GM12878 (cell line): ENCODE results near the gene FBXL15. TPM values are rescaled to one million over a fixed set of nuclear protein-coding genes. Genes with fewer than 3 reads are reported as not detected.

Source experiments
- ATAC-seq: fragments of 200-7000 bp; cut with Tn5 transposase; 3 replicates; pipeline ENCODE4 v1.9.1; 2020; ENCODE audit warnings: mild to moderate bottlenecking, moderate library complexity
- BruUV-seq: library from RNA; stranded (reverse); fragments of 400-500 nt; replicated peaks from 2 replicates; lab custom pipeline; 2021; lab: Mats Ljungman, UMichigan
- CTCF ChIA-PET: fragments of 300-600 bp; sonication (Branson Sonifier 250); formaldehyde crosslinking; extraction: SDS; loops from one replicate; lab custom pipeline; 2021; ENCODE audit warnings: inconsistent platforms; lab: Yijun Ruan, JAX
- POLR2A ChIA-PET: fragments of 350-600 bp; formaldehyde crosslinking; extraction: SDS; loops from one replicate; lab custom pipeline; 2021; ENCODE audit warnings: inconsistent platforms; lab: Charles Lee
- RAD21 ChIA-PET: fragments of 300-600 bp; sonication (Branson Sonifier 250); formaldehyde crosslinking; loops from one replicate; lab custom pipeline; 2023; ENCODE audit warnings: antibody characterized with exemption; ENCODE audit not compliant: unreplicated experiment; lab: Charles Lee
- SMC1A ChIA-PET: fragments of 300-600 bp; sonication (Branson Sonifier 250); formaldehyde crosslinking; loops from one replicate; lab custom pipeline; 2023; ENCODE audit not compliant: unreplicated experiment, uncharacterized antibody; lab: Charles Lee
- DNase-seq: peaks from one replicate; pipeline ENCODE4 v3.0.0-alpha.2; 2011; ENCODE audit warnings: low read depth, low spot score
- FAIRE-seq: peaks from 3 replicates; lab custom pipeline; 2011; peaks lifted over from hg19 to GRCh38; lab: Jason Lieb, UNC
- H2AFZ ChIP-seq: 2 replicates; pipeline ENCODE4 v1.6.0; 2011; ENCODE audit warnings: low read depth, low read length, control low read depth; ENCODE audit not compliant: control insufficient read depth
- H3K27ac ChIP-seq: 2 replicates; pipeline ENCODE4 v1.5.1; 2011; ENCODE audit warnings: control low read depth; ENCODE audit not compliant: control insufficient read depth, insufficient read depth
- H3K27me3 ChIP-seq, 2 experiments: replicated peaks in 1 of 2; 2 replicates each; pipeline versions ENCODE4 v1.6.0 to v1.6.1; 2011; ENCODE audit warnings: low read length in 1 of 2; ENCODE audit not compliant: control insufficient read depth in 2 of 2, insufficient read depth in 2 of 2
- H3K36me3 ChIP-seq, 2 experiments: 2 replicates each; pipeline ENCODE4 v1.5.1; 2011; ENCODE audit warnings: low read length in 1 of 2; ENCODE audit not compliant: control insufficient read depth in 2 of 2, insufficient read depth in 2 of 2
- H3K4me1 ChIP-seq: 2 replicates; pipeline ENCODE4 v1.6.1; 2011; ENCODE audit warnings: mild to moderate bottlenecking, low read length, moderate library complexity, mixed read lengths; ENCODE audit not compliant: control insufficient read depth, insufficient read depth
- H3K4me2 ChIP-seq: 2 replicates; pipeline ENCODE4 v1.6.0; 2011; ENCODE audit warnings: control low read depth; ENCODE audit not compliant: control insufficient read depth, insufficient read depth
- H3K4me3 ChIP-seq: fragments of 200-600 bp; sonication (generic); 2 replicates; pipeline ENCODE4 v1.5.1; 2016
- H3K79me2 ChIP-seq: 2 replicates; pipeline ENCODE4 v1.6.0; 2011; ENCODE audit warnings: low read length; ENCODE audit not compliant: control insufficient read depth, insufficient read depth
- H3K9ac ChIP-seq: 2 replicates; pipeline ENCODE4 v1.8.0; 2011; ENCODE audit warnings: low read length, control low read depth, mixed read lengths; ENCODE audit not compliant: control insufficient read depth, insufficient read depth
- H3K9me3 ChIP-seq: replicated peaks from 3 replicates; pipeline ENCODE4 v1.5.1; 2011; ENCODE audit warnings: mild to moderate bottlenecking, low read length; ENCODE audit not compliant: control insufficient read depth, insufficient read depth
- H4K20me1 ChIP-seq: 2 replicates; pipeline ENCODE4 v1.6.0; 2011; ENCODE audit not compliant: control insufficient read depth, insufficient read depth
- ASH2L ChIP-seq: fragments of 300-600, 200-600 bp; sonication (generic); IDR thresholded peaks from 2 replicates; pipeline ENCODE4 v1.6.1; 2017; ENCODE audit warnings: low read depth, mild to moderate bottlenecking, borderline replicate concordance
- CHD1 ChIP-seq: IDR thresholded peaks from 2 replicates; pipeline ENCODE4 v1.6.1; 2012; ENCODE audit warnings: low read depth, low read length, improper control_type of control experiment
- CREM ChIP-seq: IDR thresholded peaks from 2 replicates; pipeline ENCODE4 v1.6.1; 2014; ENCODE audit warnings: antibody characterized with exemption, low read depth
- DPF2 ChIP-seq: fragments of 450-650 bp; IDR thresholded peaks from 2 replicates; pipeline ENCODE4 v1.6.1; 2017; ENCODE audit warnings: mild to moderate bottlenecking
- EP300 ChIP-seq, 2 experiments: fragments of 150-350 bp in 1 of 2; IDR thresholded peaks; 2 replicates each; pipeline ENCODE4 v1.6.1; 2011 to 2012; ENCODE audit warnings: low read depth in 2 of 2, low read length in 2 of 2, borderline replicate concordance in 1 of 2, improper control_type of control experiment in 1 of 2, inconsistent platforms in 1 of 2; ENCODE audit not compliant: control insufficient read depth in 1 of 2
- GATAD2B ChIP-seq: fragments of 450-650 bp; conservative IDR thresholded peaks from 2 replicates; pipeline ENCODE4 v1.6.1; 2017; ENCODE audit warnings: low read depth, mild to moderate bottlenecking, moderate library complexity
- KDM1A ChIP-seq: fragments of 200-600 bp; sonication (generic); IDR thresholded peaks from 2 replicates; pipeline ENCODE4 v1.6.1; 2016; ENCODE audit warnings: borderline replicate concordance
- KLF5 ChIP-seq: fragments of 450-650 bp; IDR thresholded peaks from 2 replicates; pipeline ENCODE4 v1.6.1; 2014; ENCODE audit warnings: mild to moderate bottlenecking; ENCODE audit not compliant: partially characterized antibody
- LARP7 ChIP-seq: fragments of 450-650 bp; IDR thresholded peaks from 2 replicates; pipeline ENCODE4 v1.6.1; 2017; ENCODE audit warnings: mild to moderate bottlenecking
- POLR2AphosphoS2 ChIP-seq: IDR thresholded peaks from 2 replicates; pipeline ENCODE4 v1.6.1; 2011; ENCODE audit warnings: low read depth, mild to moderate bottlenecking, low read length, improper control_type of control experiment, moderate library complexity
- POLR2AphosphoS5 ChIP-seq: IDR thresholded peaks from 2 replicates; pipeline ENCODE4 v1.6.1; 2011; ENCODE audit warnings: mild to moderate bottlenecking, low read length, inconsistent platforms
- REST ChIP-seq: IDR thresholded peaks from 2 replicates; pipeline ENCODE4 v1.6.1; 2012; ENCODE audit warnings: mild to moderate bottlenecking, low read depth, low read length
- RUNX3 ChIP-seq: IDR thresholded peaks from 2 replicates; pipeline ENCODE4 v1.6.1; 2012; ENCODE audit warnings: low read length, inconsistent platforms
- SIN3A ChIP-seq: IDR thresholded peaks from 2 replicates; pipeline ENCODE4 v1.6.1; 2012; ENCODE audit warnings: low read depth, low read length, improper control_type of control experiment
- YBX1 ChIP-seq: fragments of 450-650 bp; IDR thresholded peaks from 2 replicates; pipeline ENCODE4 v1.6.1; 2016; ENCODE audit warnings: antibody characterized with exemption
- YY1 ChIP-seq: IDR thresholded peaks from 2 replicates; pipeline ENCODE4 v1.6.1; 2011; ENCODE audit warnings: low read depth, mild to moderate bottlenecking, low read length
- WGBS: methylation state at CpG from one replicate; pipeline ENCODE4 v1.1.6; 2016; ENCODE audit warnings: low lambda C conversion rate; ENCODE audit not compliant: insufficient replicate concordance, insufficient coverage; ENCODE audit errors: missing lambda C conversion rate; 5-methylcytosine and 5-hydroxymethylcytosine counted together
- in situ Hi-C: fragments of 300-500 bp; cut with MboI; formaldehyde crosslinking; loops from 9 replicates; pipeline ENCODE4 v1.14.3; 2018; ENCODE audit warnings: mixed read lengths
- intact Hi-C: fragments of 100-400 bp; cut with micrococcal nuclease; formaldehyde crosslinking; loops from one replicate; pipeline ENCODE4 v1.14.2; 2022; ENCODE audit not compliant: unreplicated experiment
- polyA plus RNA-seq, 11 experiments: library from polyadenylated mRNA; depleted of rRNA in 4 of 11; unstranded in 6 of 11; stranded (reverse) in 5 of 11; fragments of >200 nt; fragmentation: Nextera tagmentation in 4 of 11; fragmentation: Illumina TruSeq in 1 of 11; extraction: Ambion mirVana in 4 of 11; extraction: Trizol in 1 of 11; gene quantifications; 1 replicate in 1 of 11; 2 replicates in 10 of 11; pipeline versions ENCODE4 v1.2.1 to v1.2.3, GENCODE V29; 2011 to 2016; ENCODE audit warnings: inconsistent platforms in 2 of 11, missing spikeins in 2 of 11, low read depth in 1 of 11
- total RNA-seq, 4 experiments: library from RNA; depleted of rRNA in 3 of 4; stranded (reverse); fragments of >200 nt in 3 of 4; fragmentation: Illumina TruSeq in 1 of 4; extraction: Trizol in 1 of 4; gene quantifications; 2 replicates each; pipeline versions ENCODE4 v1.2.1 to v1.2.3, GENCODE V29; 2013 to 2021

FBXL15 gene
- total and polyA plus RNA-seq, 10 of the 15 experiments (the other 5 are each of a cell fraction or from before 2014, with no cell fraction given) = 0.13 to 21.3 (median 7.9) TPM

- no TSS peak for BruUV-seq
- in situ Hi-C loops = no loop called here
- no peak for TF ChIP-seq KDM1A
- TF ChIP-seq DPF2 = no peak
- no peak for TF ChIP-seq GATAD2B
- no peak for TF ChIP-seq YY1
Observed at GRCh38 chr10:102416695-102417094, 3.9 kb upstream of the FBXL15 start.

GRCh38 chr10:102418622-102419268 is 1.9 kb upstream of the FBXL15 start, which contains the start of gene PSD:
PSD (minus strand) TSS chr10:102418785; CDS start chr10:102417038, 1,747 bp downstream.
- in situ Hi-C loops = no loop called here
- POLR2A ChIA-PET = no interaction called here
- peaks cover 7% of the 10 kb centered on the region for H3K79me2 ChIP-seq
- intact Hi-C loops = no loop called here
- TF ChIP-seq ASH2L = no peak
- no peak for TF ChIP-seq CHD1
- no peak for TF ChIP-seq YBX1
- TF ChIP-seq LARP7 = no peak
- no peak for TF ChIP-seq KLF5
- no peak for TF ChIP-seq CREM
- no peak for TF ChIP-seq POLR2AphosphoS2
- no peak for TF ChIP-seq SIN3A
- TF ChIP-seq POLR2AphosphoS5 = no peak
- no peak for TF ChIP-seq RUNX3
- no peak for TF ChIP-seq REST
- no peak for TF ChIP-seq EP300 (IDR thresholded peaks at IDR 0.05; ENCODE audit: borderline replicate concordance in 1 of 2, control insufficient read depth in 1 of 2, low read depth in 2 of 2, low read length in 2 of 2)
- TF ChIP-seq YY1 = no peak
- TF ChIP-seq, all 136 proteins: peak for 0
- H3K9ac ChIP-seq = no peak within 1 kb of the TSS
- no peak within 1 kb of the TSS for H2AFZ ChIP-seq
- H3K9me3 ChIP-seq = no peaks in the 10 kb centered on the region
- peaks cover 2% of the 10 kb centered on the region; the same call in 1 of the 2 replicates for H4K20me1 ChIP-seq
- H3K4me1 ChIP-seq = peaks cover 18% of the 10 kb centered on the region
- ChIA-PET SMC1A (no interaction called here), RAD21 (no interaction called here), CTCF (no interaction called here)
- no peaks in the 10 kb centered on the region; a peak in 1 of 4 replicates for H3K27me3 ChIP-seq
- no peak within 1 kb of the TSS for H3K27ac ChIP-seq
- H3K4me3 ChIP-seq = peak within 1 kb of the TSS; percentile 98
- ATAC-seq (no peak), DNase-seq (no peak), FAIRE-seq (no peak)
- no peaks in the 10 kb centered on the region; a peak in 1 of 4 replicates for H3K36me3 ChIP-seq
- WGBS = 24% methylated on average over 34 of the region's 45 CpGs
- peak within 1 kb of the TSS; percentile 95 for H3K4me2 ChIP-seq
- BruUV-seq = no TSS peak

More at GRCh38 chr10:102416695-102417094, 3.9 kb upstream of the FBXL15 start:
- FAIRE-seq (no peak), ATAC-seq (no peak), DNase-seq (no peak)
- no peak overlapping the region for H3K4me2 ChIP-seq
- ChIA-PET CTCF (no interaction called here), SMC1A (interaction anchor here (1.0 kb wide), 1 partner anchor 17 kb away, joined by 3 read pairs; no protein-coding TSS in a partner anchor), RAD21 (no interaction called here), POLR2A (no interaction called here)
- peaks cover 5% of the 10 kb centered on the region; the same call in 1 of the 2 replicates for H4K20me1 ChIP-seq
- peaks cover 17% of the 10 kb centered on the region for H3K4me1 ChIP-seq
- no peaks in the 10 kb centered on the region; the same call in 1 of the 2 replicates for H3K79me2 ChIP-seq
- H3K4me3 ChIP-seq = no peak overlapping the region
- no peak overlapping the region for H3K9ac ChIP-seq
- intact Hi-C loops = no loop called here
- no peaks in the 10 kb centered on the region; a peak in 2 of 4 replicates for H3K27me3 ChIP-seq
- WGBS = 37% methylated on average over 19 of the region's 20 CpGs
- no peaks in the 10 kb centered on the region for H3K36me3 ChIP-seq
- H3K9me3 ChIP-seq = no peaks in the 10 kb centered on the region
- no peak overlapping the region for H2AFZ ChIP-seq
- H3K27ac ChIP-seq = no peak overlapping the region
